ENCODE data around the gene ABL2. TPM values are rescaled to one million over a fixed set of nuclear protein-coding genes. Genes with fewer than 3 reads are reported as not detected.

ABL2 gene
- total RNA-seq, 1 experiment from 2014 or later, result 18.3 TPM

- no peak for ATAC-seq
- Mint-ChIP-seq H3K9me3 (no peaks in the 10 kb centered on the region), H3K27ac (no peak overlapping the region), H3K27me3 (ENCODE audit: low read depth) (peaks cover 10% of the 10 kb centered on the region), H3K4me1 (peaks cover 18% of the 10 kb centered on the region), H3K4me3 (peak overlapping the region; percentile 77), H3K36me3 (peaks cover 5% of the 10 kb centered on the region; the same call in 1 of the 2 replicates)
- CTCF ChIA-PET, result interaction anchor here (1.0 to 2.2 kb wide), 2 partner anchors 63 to 671 kb away, joined by 3 to 5 read pairs; partner anchors contain the start of gene SOAT1
- no peak for TF ChIP-seq NFATC4 (CRISPR knock-in tag; IDR thresholded peaks at IDR 0.05)
- TF ChIP-seq ERG (CRISPR knock-in tag; IDR thresholded peaks at IDR 0.05), result no peak
- no peak for TF ChIP-seq ZBTB21 (CRISPR knock-in tag; IDR thresholded peaks at IDR 0.05; ENCODE audit: borderline replicate concordance)
- TF ChIP-seq GABPB1 (CRISPR knock-in tag; IDR thresholded peaks at IDR 0.05), result no peak
- no peak for TF ChIP-seq CREM (CRISPR knock-in tag; IDR thresholded peaks at IDR 0.05)
- no peak for TF ChIP-seq NR3C1 (CRISPR knock-in tag; conservative IDR thresholded peaks at IDR 0.05; ENCODE audit: low read depth)
- TF ChIP-seq GRHL2 (CRISPR knock-in tag; IDR thresholded peaks at IDR 0.05; ENCODE audit: insufficient replicate concordance, severe bottlenecking), result no peak
- TF ChIP-seq E2F1 (CRISPR knock-in tag; IDR thresholded peaks at IDR 0.05), result no peak
- TF ChIP-seq ZMAT4 (CRISPR knock-in tag; IDR thresholded peaks at IDR 0.05), result no peak
- no peak for TF ChIP-seq CTCF (IDR thresholded peaks at IDR 0.05)
- no peak for TF ChIP-seq NFE2L1 (CRISPR knock-in tag; IDR thresholded peaks at IDR 0.05)
- no peak for TF ChIP-seq TP53 (CRISPR knock-in tag; IDR thresholded peaks at IDR 0.05)
- no peak for TF ChIP-seq ZNF263 (CRISPR knock-in tag; IDR thresholded peaks at IDR 0.05; ENCODE audit: low read depth)
- TF ChIP-seq NR1H2 (CRISPR knock-in tag; IDR thresholded peaks at IDR 0.05), result no peak
- POLR2A ChIA-PET, result interaction anchor here (0.6 kb wide), 1 partner anchor 504 kb away, joined by 4 read pairs; no protein-coding TSS in a partner anchor
- DNase-seq (ENCODE audit: low spot score), result no peak
These were observed 774 bp upstream of the ABL2 start for GRCh38 chr1:179230251-179230650.

GRCh38 chr1:179228783-179229213 lies 679 bp downstream of the ABL2 start:
- peak; percentile 65 for ATAC-seq
- Mint-ChIP-seq H3K4me3 (peak overlapping the region; percentile 89), H3K27ac (peak overlapping the region; percentile 67), H3K4me1 (peaks cover 18% of the 10 kb centered on the region), H3K36me3 (peaks cover 5% of the 10 kb centered on the region; the same call in 1 of the 2 replicates), H3K9me3 (no peaks in the 10 kb centered on the region), H3K27me3 (ENCODE audit: low read depth) (peaks cover 10% of the 10 kb centered on the region)
- peak; percentile 62 for DNase-seq (ENCODE audit: low spot score)
- ChIA-PET CTCF (interaction anchor here (2.2 kb wide), 1 partner anchor 65 kb away, joined by 5 read pairs; the partner anchor contains the start of gene SOAT1), POLR2A (no interaction called here)
- TF ChIP-seq ZNF512 (CRISPR knock-in tag; IDR thresholded peaks at IDR 0.05; ENCODE audit: borderline replicate concordance) (no peak), ZNF263 (CRISPR knock-in tag; IDR thresholded peaks at IDR 0.05; ENCODE audit: low read depth) (no peak), TEAD4 (CRISPR knock-in tag; IDR thresholded peaks at IDR 0.05) (no peak), SP1 (CRISPR knock-in tag; conservative IDR thresholded peaks at IDR 0.05) (no peak), IRF2 (CRISPR knock-in tag; IDR thresholded peaks at IDR 0.05; ENCODE audit: borderline replicate concordance, low read depth) (no peak), RELA (CRISPR knock-in tag; IDR thresholded peaks at IDR 0.05; ENCODE audit: borderline replicate concordance) (no peak), ZNF416 (CRISPR knock-in tag; IDR thresholded peaks at IDR 0.05) (no peak), PREB (CRISPR knock-in tag; IDR thresholded peaks at IDR 0.05; ENCODE audit: borderline replicate concordance) (no peak), TP53 (CRISPR knock-in tag; IDR thresholded peaks at IDR 0.05) (no peak), ZBTB43 (CRISPR knock-in tag; IDR thresholded peaks at IDR 0.05) (no peak), TEAD1 (CRISPR knock-in tag; IDR thresholded peaks at IDR 0.05) (no peak), GRHL2 (CRISPR knock-in tag; IDR thresholded peaks at IDR 0.05; ENCODE audit: insufficient replicate concordance, severe bottlenecking) (no peak), GABPB1 (CRISPR knock-in tag; IDR thresholded peaks at IDR 0.05) (no peak), SOX15 (CRISPR knock-in tag; IDR thresholded peaks at IDR 0.05) (no peak), CDX4 (CRISPR knock-in tag; IDR thresholded peaks at IDR 0.05; ENCODE audit: borderline replicate concordance) (no peak)

Measured in WTC11 (cell line).